ENCODE measurements around the gene GUSB.

GUSB gene

GRCh38 chr7:65927489-65928448 is 54.2 kb downstream of the GUSB start:
- no peak for DNase-seq (ENCODE audit: low read depth)

GRCh38 chr7:65926588-65926987 is 55.4 kb downstream of the GUSB start:
- no peak for DNase-seq (ENCODE audit: low read depth)

- DNase-seq (ENCODE audit: low read depth) = no peak
Observed at GRCh38 chr7:65925040-65925439, 57.0 kb downstream of the GUSB start.

GRCh38 chr7:65924193-65924592 is 57.8 kb downstream of the GUSB start:
- no peak for DNase-seq (ENCODE audit: low read depth)

GRCh38 chr7:65923316-65923715 is 58.7 kb downstream of the GUSB start:
- no peak for DNase-seq (ENCODE audit: low read depth)

GRCh38 chr7:65915921-65916657 is 65.9 kb downstream of the GUSB start:
- no peak for DNase-seq (ENCODE audit: low read depth)

GRCh38 chr7:65912237-65912636 is 69.8 kb downstream of the GUSB start:
- no peak for DNase-seq (ENCODE audit: low read depth)
